NCI-H526 (cell line): ENCODE data around the gene RPH3AL.
"Not testable (repeated sequence)": the region's sequence is repeated elsewhere in the genome, so short reads cannot be mapped to it uniquely, and the experiment has no call there.

ENCODE experiments used
- DNase-seq, 2 experiments: peaks; one replicate each; lab custom pipeline; 2025; lab: John Stamatoyannopoulos, UW

Gene RPH3AL

DNA sequence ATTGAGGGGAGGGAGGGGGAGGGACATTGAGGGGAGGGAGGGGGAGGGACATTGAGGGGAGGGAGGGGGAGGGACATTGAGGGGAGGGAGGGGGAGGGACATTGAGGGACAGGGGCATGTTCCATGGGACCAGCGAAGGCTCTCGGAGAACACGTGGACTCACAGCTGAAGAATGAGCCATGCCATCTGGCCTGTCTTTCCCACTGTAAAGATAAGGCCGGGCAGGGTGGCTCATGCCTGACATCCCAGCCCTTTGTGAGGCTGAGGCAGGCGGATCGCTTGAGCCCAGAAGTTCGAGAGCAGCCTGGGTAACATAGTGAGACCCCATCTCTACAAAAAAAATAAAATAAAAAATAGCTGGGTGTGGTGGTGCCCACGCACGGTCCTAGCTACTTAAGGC lies 32.5 kb downstream of the RPH3AL start:
- DNase-seq, result no peak

DNA sequence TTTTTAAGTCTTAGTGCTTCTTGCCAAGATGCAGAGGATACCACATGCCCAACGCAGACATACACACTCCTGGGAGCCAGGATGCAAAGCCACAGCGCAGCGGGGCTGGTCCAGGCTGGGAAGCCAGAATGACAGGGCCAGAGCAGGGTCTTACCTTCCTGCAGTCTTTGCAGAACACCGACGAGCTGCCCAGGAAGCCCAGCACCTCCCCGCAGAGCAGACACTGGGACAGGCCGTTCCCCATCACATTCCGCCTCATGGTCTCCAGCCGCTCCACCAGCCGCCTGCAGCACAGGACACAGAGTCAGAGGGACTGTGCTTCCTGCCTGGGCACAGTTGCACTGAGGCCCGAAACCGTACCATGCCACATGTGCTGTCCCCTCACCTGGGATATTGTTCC lies 33.3 kb downstream of the RPH3AL start:
- no peak for DNase-seq

DNA sequence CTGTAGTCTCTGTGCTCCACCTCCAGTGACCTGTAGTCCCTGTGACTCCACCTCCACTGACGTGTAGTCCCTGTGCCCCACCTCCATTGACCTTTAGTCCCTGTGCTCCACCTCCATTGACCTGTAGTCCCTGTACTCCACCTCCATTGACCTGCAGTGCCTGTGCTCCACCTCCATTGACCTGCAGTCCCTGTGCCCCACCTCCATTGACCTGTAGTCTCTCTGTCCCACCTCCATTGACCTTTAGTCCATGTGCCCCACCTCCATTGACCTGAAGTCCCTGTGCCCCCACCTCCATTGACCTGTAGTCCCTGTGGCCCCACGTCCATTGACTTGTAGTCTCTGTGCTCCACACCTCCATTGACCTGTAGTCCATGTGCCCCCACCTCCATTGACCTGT lies 35.5 kb downstream of the RPH3AL start:
- DNase-seq, result not testable (repeated sequence)

DNA sequence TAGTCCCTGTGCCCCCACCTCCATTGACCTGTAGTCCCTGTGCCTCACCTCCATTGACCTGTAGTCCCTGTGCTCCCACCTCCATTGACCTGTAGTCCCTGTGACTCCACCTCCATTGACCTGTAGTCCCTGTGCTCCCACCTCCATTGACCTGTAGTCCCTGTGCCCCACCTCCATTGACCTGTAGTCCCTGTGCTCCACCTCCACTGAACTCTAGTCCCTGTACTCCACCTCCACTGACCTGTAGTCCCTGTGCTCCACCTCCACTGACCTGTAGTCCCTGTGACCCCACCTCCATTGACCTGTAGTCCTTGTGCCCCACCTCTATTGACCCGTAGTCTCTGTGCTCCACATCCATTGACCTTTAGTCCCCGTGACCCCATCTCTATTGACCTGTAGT lies 37.2 kb downstream of the RPH3AL start:
- not testable (repeated sequence) for DNase-seq

DNA sequence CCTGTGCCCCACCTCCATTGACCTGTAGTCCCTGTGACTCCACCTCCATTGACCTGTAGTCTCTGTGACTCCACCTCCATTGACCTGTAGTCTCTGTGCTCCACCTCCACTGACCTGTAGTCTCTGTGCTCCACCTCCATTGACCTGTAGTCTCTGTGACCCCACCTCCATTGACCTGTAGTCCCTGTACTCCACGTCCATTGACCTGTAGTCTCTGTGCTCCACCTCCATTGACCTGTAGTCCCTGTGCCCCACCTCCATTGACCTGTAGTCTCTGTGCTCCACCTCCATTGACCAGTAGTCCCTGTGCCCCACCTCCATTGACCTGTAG lies 38.0 kb downstream of the RPH3AL start:
- DNase-seq, result not testable (repeated sequence)

DNA sequence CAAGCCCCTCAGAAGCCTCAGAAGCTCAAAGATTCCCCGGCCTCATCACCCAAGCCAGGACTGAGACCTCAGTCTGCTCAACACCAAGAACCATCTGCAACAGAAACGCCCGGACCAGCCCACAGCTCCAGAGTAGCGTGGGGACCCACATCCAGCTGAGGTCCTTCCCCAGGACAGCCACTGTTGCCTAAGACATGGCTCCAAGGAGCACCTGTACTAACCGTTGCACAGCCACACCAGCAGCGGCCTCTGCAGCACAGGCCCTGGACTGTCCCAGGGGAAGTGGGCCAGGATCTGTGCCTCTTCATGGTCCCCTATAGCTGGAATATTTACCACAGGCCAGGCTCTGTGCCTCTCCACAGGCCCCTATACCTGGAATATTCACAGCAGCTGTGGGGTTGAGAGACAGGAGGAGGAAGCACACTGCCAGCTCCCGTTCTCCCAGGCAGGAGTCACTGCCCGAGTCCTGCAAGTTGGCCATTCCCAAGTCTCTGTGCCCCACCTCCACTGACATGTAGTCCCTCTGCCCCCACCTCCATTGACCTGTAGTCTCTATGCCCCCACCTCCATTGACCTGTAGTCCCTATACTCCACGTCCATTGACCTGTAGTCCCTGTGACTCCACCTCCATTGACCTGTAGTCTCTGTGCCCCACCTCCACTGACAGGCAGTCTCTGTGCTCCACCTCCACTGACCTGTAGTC lies 38.5 kb downstream of the RPH3AL start:
- no peak for DNase-seq

DNA sequence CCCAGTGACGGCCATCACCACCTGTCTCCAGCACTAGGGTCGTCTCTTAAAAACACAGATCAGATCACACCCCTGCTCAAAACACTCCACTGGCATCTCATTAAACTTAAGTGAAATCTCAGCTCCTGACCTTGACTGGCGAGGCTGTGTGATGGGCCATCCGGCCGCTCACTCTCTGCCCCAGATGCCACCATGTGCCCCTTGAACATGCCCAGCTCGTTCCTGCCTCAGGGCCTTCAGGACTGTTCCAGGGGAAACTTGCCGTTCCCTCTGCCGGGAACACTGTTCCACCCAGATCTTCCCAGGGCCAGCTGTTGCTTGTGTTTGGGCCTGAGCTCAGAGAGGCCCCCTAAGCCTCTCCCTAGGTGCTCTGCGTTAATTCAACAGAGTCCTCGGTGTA lies 39.4 kb downstream of the RPH3AL start:
- no peak for DNase-seq

DNA sequence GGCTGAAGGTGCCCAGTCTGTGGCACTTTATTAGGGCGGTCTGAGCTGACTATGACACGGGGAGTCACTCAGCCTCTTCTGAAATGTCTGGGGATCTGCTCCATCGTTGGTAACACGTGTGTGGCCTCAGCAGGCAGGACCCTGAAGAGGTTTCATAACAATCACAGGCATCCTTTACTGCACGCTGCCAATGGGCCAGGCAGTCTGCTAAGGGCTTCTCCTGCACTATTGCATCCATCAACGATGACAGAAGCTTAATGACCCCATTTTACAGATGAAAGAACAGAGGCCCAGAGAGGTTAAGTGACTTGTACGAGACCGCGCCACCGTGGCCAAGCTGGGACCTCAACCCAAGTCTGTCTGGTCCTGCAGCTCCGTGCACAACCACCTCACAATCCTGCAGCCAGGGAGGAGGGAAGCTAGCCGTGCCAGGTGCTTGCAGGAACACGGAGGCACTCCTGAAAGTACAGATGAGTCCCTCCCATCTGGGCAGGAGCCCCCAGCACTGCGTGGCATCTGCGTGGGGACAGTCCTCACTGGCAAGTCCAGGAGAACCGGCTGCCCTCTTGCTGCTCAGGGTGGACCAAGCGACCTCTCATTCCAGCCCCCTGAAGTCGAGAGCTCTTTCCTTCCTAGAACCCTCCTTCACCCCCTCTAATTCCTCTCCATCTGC lies 40.0 kb downstream of the RPH3AL start:
- no peak for DNase-seq

DNA sequence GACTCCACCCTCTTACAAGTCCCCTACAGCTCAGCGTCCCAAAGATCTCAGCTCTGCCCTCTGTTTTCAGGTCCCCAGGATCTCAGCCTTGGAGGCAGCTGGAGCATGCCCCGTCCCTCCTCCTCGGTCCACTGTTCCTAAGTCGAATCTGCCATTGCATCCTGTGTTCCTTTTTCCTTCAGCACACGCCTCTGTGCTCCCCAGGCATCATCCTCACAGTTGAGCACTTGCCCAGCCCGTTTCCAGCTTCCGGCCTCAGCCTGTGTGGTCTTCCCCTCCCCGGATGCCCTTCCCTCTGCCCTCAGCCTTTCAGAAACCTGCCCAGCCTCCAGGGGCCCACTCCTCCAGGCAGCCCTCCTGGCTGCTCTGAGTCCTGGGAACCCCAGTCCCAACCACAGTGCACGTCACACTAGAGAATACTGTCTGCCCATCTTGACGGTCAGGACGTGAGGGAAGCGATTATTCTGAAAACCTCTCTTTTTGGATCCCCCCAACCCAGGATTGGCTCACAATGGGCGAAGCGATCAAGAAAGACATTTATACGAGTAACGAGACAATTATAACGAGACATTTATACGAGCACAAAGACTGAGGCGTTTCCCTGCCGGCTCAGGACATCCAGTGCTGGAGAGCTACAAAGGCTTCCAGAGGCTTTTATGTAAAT lies 41.4 kb downstream of the RPH3AL start:
- DNase-seq, result no peak

DNA sequence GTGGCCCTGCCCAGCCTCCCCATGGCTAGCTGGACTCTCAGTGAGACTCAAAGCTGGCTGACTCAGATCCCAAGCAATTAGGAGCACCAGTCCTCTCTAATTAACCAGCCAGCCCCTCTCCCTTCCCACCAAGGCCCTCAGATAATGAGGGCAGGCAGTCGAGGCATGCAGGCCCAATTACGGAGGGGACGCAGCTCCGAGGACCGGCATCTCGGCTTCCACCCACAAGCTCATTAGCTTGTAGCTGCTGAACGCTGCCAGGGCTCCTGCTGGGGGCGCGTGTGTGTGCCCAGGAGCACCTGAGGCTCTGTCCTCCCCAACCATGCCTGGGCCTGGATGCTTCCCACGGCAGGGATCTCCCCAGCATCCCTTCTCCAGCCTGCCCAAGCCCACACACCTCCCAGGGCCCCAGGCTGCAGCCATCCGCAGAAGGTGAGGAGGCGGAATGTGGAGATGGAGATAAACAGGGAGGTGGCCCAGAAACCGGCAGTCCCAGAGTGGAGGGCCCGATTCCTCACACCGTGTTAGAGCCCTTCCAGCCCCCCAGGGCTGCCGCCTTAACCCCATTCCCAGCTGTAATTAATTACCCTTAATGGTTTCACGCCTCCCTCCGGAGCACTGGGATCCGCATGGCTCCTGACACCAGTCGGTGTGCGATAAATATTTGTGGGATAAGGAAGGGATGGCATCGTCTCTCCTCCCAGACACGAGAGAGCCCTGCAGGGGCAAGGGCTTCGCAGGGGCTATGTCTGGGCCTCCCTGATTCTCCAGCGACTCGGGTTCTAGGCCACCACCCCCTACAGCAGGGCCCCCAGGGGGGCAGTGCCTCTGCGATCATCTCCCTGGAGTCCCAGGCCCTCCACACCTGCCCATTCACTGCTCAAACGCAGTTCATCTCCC lies 42.2 kb downstream of the RPH3AL start:
- no peak for DNase-seq

DNA sequence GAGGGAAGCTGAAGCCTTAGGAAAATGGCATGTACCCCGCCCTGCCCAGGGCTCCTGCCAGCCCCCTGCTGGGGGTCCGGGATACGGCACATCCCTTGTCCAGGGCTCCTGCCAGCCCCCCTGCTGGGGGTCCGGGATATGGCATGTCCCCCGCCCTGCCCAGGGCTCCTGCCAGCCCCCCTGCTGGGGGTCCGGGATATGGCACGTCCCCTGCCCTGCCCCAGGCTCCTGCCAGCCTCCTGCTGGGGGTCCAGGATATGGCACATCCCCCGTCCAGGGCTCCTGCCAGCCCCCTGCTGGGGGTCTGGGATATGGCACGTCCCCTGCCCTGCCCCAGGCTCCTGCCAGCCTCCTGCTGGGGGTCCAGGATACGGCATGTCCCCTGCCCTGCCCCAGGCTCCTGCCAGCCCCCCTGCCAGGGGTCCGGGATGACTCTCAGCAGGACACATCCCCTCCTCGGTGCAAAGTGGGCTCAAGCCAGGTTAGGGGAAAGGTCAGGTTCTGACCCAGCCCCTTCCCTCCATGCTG lies 43.2 kb downstream of the RPH3AL start:
- no peak for DNase-seq

DNA sequence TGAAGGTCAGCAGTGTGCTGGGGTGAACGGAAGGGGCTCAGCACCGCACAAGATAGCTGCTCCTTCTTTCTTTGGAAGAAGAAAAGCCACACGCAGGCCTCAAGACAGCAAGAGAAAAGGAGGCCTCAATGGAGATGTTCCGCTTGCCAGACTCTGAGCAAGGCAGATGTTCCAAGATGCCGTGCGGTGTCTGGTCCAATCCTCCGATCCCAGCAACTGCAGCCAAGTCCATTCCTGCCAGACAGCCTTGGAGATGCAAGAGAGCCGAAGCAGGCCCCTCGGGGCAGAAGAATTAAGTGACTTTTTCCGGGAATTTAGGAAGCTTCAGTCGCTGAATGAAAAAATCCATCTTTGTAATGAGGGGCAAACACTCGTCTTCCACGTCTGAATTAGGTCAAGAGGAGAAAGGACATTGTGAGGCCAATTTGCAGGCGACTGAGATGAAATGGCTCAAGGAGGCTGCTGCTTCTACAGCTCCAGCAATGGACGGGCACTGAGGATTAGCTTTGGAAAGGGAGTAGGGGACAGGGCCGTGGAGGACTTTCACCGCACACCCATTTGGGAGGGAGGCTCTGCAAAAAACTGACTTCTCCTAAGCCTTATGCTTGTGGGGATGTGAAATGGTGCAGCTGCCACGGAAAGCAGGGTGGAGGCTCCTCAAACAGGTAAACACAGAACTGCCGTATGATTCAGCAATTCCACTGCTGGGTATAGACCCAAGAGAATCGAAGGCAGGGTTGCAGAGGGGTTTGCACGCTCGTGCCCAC lies 44.7 kb downstream of the RPH3AL start:
- no peak for DNase-seq

DNA sequence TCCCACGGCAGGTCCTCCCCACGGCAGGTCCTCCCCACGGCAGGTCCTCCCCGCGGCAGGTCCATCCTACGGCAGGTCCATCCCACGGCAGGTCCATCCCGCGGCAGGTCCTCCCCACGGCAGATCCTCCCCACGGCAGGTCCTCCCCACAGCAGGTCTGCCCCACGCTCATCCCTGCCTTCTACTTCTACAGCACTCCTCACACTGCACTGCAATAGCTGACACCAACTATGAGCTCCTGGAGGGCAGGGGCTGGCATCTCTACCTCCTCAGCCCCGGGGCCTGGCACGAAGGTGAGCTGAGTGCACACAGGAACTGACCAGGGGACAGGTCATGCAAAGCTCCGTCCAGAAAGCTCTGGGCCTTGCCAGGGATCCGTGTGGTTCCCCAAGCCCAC lies 45.3 kb downstream of the RPH3AL start:
- DNase-seq, result no peak

DNA sequence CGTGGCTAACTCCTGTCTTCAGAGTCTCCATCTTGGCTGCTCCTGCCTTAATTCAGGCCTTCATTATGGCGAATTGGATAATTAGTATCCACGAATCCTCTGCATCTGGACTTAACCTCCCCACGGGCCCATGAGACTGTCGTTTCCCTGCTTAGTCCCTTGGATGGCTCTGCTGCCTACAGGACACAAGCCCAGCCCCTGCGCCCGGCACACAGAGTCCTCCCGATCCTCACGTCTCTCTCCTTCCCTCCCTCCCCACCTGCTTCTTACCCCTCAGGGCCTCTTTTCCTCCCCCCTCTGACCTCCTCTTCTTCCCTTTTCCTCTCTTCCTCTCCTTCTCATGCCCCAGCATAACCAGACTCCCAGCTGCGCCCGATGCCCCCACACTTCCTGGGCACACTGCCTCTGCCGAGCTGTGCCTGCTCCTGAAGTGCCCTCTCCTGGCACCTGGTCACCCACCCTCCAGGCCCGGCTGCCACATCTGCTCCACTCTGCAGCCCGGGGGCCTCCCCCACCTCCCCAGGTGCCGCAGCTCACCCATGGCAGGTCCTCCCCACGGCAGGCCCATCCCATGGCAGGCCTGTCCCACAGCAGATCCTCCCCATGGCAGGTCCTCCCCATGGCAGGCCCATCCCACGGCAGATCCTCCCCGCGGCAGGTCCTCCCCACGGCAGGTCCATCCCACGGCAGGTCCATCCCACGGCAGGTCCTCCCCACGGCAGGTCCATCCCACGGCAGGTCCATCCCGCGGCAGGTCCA lies 45.9 kb downstream of the RPH3AL start:
- DNase-seq, result no peak

DNA sequence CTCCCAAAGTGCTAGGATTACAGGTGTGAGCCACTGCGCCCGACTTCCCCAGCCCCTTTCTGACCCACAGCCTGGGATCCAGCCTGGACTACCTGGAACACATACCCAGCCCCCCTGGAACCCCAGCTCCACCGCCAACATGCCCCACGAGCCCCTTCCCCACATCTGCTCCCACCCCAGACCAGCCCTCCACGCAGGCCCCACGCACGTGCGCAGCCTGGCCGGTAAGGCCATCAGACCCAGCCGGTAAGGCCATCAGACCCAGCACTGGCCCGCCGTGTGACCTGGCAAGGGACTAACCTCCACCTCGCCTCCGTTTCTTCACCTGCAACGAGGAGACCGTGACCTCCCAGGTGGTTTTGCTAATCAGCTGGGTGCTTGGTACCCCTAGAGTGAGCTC lies 46.5 kb downstream of the RPH3AL start:
- no peak for DNase-seq

DNA sequence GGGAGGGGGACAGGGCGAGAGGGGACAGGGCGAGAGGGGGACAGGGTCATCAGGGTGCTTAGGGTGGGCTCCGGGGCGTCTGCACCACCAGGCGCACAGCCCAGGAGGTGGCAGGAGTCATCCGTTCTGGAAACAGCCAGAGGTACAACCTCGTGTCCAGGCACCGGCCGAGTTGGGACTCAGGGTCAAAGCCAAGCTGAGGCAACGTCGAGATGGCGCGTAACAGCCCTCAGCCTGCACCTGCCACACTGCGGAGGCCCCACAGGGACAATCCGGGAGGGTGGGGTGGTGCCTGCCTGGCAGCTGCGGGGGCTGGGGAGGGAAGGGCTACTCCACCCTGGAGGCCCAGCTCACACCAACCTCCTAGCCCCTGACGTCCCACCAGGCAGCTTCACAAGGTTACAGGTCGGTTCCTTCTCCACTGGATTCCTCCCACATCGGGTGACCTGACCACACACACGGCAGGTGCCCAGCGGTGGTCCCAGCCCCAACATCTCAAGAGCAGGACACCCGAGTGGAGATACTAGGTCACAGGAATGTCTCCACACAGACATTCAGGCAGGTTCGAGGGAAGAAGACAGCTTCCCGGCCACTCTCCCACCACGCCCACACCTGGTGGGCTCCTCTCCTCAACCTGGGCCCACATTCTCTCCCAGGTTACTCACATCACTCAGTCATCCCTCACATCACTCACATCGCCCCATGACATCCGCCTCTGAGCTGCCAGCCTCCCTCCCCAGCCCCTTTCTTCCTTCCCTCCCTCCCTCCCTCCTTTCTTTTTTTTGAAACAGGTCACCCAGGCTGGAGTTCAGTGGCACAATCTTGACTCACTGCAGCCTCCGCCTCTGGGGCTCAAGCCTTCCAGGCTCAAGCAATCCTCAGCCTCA lies 47.3 kb downstream of the RPH3AL start:
- DNase-seq, result no peak

DNA sequence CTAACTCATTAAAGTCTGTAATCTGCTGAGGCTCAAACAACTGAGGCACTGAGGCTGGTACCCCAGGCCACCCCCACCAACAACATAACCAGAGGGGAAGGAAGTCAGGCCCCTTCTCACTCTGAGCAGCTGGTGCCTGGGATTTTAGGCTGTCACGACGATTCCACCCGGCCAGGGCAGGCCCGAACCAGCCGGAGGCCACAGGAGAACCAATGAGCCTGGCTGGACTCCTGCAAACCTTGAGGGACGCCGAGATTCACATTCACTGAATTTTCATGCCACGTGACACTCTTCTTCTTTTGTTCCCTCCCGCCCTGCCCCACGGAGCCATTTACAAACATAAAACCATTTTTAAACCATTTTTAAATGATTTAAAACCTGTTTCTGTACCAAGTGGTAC lies 48.1 kb downstream of the RPH3AL start:
- DNase-seq, result no peak

DNA sequence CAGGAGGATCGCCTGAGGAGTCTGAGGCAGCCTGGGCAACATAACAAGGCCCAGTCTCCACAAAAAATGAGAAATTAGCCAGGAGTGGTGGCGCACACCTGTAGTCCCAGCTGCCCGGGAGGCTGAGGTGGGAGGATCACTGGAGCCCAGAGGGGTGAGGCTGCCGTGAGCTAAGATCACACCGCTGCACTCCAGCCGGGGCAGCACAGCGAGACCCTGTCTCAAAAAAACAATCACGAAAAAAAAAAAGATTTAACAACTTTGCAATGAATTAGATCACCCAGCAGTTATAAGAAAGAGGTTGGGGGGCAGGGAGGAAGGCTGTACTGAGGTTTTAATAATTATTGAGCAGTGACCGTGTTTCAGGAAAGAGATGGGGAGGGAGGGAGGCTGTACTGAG lies 49.4 kb downstream of the RPH3AL start:
- no peak for DNase-seq

DNA sequence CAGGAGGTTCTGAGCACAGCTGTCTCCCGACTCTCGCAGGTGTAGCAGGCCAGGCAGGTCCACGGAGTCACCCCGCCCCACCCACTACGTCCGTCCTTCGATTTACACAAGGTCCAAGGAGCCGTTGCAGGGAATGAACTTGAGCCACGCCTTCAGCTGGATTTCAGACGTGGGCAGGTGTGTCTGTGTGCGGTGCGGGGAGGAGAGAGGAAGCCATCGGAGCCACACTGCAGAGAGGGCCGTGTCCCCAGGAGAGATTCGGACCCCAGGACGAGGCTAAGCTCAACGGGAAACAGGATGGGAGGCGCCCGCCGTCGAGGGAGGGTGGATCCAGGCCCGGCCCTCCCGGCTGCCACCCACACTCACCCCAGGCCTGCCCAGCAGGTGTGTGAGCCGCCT lies 50.3 kb downstream of the RPH3AL start:
- no peak for DNase-seq
